Left renal pelvis (tissue), 4 donors: ENCODE results near the gene AFG3L2. TPM values are rescaled to one million over a fixed set of nuclear protein-coding genes. Genes with fewer than 3 reads are reported as not detected.
"Not testable (repeated sequence)": the region's sequence is repeated elsewhere in the genome, so short reads cannot be mapped to it uniquely, and the experiment has no call there.

ENCODE experiments used
- DNase-seq, 4 donors: peaks; one replicate each; pipeline ENCODE4 v3.0.0-alpha.2; 2013; ENCODE audit warnings: low read depth in 4 of 4, low spot score in 3 of 4
- polyA plus RNA-seq, 4 donors: library from polyadenylated mRNA; unstranded; fragments of 120-200 nt; gene quantifications; one replicate each; pipeline ENCODE4 v1.2.1, GENCODE V29; 2013; ENCODE audit not compliant: insufficient read length in 4 of 4

Gene AFG3L2
- polyA plus RNA-seq, 4 donors: 37.3 to 78.5 (median 71.1) TPM

GRCh38 chr18:12397793-12398192 is 20.8 kb upstream of the AFG3L2 start:
- no peak for DNase-seq

- DNase-seq: no peak
Observed at GRCh38 chr18:12397254-12397653, 20.2 kb upstream of the AFG3L2 start.

GRCh38 chr18:12394428-12394827 is 17.4 kb upstream of the AFG3L2 start:
- DNase-seq: no peak

- DNase-seq: no peak
Observed at GRCh38 chr18:12393998-12394397, 17.0 kb upstream of the AFG3L2 start.

GRCh38 chr18:12393510-12393909 is 16.5 kb upstream of the AFG3L2 start:
- no peak for DNase-seq

GRCh38 chr18:12391487-12392165 is 14.6 kb upstream of the AFG3L2 start:
- DNase-seq: peak in 3 of 4 donors; percentile 29 to 44 (median 40)

GRCh38 chr18:12388442-12388841 is 11.4 kb upstream of the AFG3L2 start:
- DNase-seq: no peak

GRCh38 chr18:12384261-12384660 is 7.2 kb upstream of the AFG3L2 start:
- DNase-seq: no peak

- not testable (repeated sequence) for DNase-seq
Observed at GRCh38 chr18:12383759-12384158, 6.7 kb upstream of the AFG3L2 start.

- not testable (repeated sequence) for DNase-seq
Observed at GRCh38 chr18:12382221-12382814, 5.3 kb upstream of the AFG3L2 start.

GRCh38 chr18:12378198-12378558 is 1.2 kb upstream of the AFG3L2 start:
- DNase-seq: peak in 1 of 4 donors; percentile 14

GRCh38 chr18:12377556-12378197 is 650 bp upstream of the AFG3L2 start:
- no peak for DNase-seq

GRCh38 chr18:12376034-12376753 is 833 bp downstream of the AFG3L2 start:
- DNase-seq: peak in 2 of 4 donors; percentile 9 to 27

- DNase-seq: no peak
Observed at GRCh38 chr18:12374401-12374800, 2.6 kb downstream of the AFG3L2 start.

- DNase-seq: no peak
Observed at GRCh38 chr18:12373771-12374116, 3.3 kb downstream of the AFG3L2 start.

- DNase-seq: no peak
Observed at GRCh38 chr18:12373116-12373770, 3.8 kb downstream of the AFG3L2 start.

- no peak for DNase-seq
Observed at GRCh38 chr18:12372406-12372805, 4.6 kb downstream of the AFG3L2 start.

GRCh38 chr18:12371590-12371989 is 5.4 kb downstream of the AFG3L2 start:
- DNase-seq: no peak

GRCh38 chr18:12369211-12369610 is 7.8 kb downstream of the AFG3L2 start:
- no peak for DNase-seq

- no peak for DNase-seq
Observed at GRCh38 chr18:12366784-12367183, 10.2 kb downstream of the AFG3L2 start.

GRCh38 chr18:12366379-12366778 is 10.6 kb downstream of the AFG3L2 start:
- no peak for DNase-seq
